ENCODE data around the gene WDR27. TPM values are rescaled to one million over a fixed set of nuclear protein-coding genes. Genes with fewer than 3 reads are reported as not detected.
A peak's percentile ranks its signal among the peaks of the same experiment; 100 is the strongest.

WDR27 gene
- total RNA-seq, 1 donor = 23.9 TPM

DNA sequence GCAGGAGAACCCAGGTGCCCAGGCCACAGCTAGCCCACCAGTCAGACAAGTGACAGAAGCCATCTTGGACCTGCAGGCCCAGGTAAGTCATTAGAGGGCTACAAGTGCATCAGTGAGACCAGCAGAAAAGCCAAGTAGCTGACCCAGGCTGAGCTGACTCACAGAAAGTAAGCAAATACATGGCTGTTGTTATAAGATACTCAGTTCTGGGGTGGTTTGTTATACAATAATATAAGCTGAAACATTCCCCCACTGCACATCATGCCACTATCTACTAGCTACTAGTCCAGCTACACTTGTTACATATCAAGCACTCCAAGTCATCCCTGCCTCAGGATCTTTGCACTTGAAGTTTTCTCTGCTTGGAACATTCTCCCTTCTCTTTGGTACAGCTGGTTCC lies 39.5 kb upstream of the WDR27 start:
- Histone ChIP-seq H3K4me3 (ENCODE audit: insufficient read depth, low read length) (no peak overlapping the region), H3K9me3 (ENCODE audit: low read depth, low read length) (no peaks in the 10 kb centered on the region), H3K36me3 (ENCODE audit: insufficient read depth, low read length) (no peaks in the 10 kb centered on the region), H3K79me2 (ENCODE audit: insufficient read depth, low read length) (no peaks in the 10 kb centered on the region), H4K20me1 (ENCODE audit: insufficient read depth, low read length) (no peaks in the 10 kb centered on the region), H2AFZ (ENCODE audit: low read length) (no peak overlapping the region), H3K27me3 (ENCODE audit: insufficient read depth, low read length) (peaks cover 2% of the 10 kb centered on the region), H3K27ac (ENCODE audit: low read depth, low read length) (no peak overlapping the region), H3K4me1 (ENCODE audit: insufficient read depth, low read length) (no peaks in the 10 kb centered on the region), H3K4me2 (ENCODE audit: insufficient read depth, low read length) (no peak overlapping the region)
- DNase-seq (ENCODE audit: insufficient read length, low spot score, missing footprints) = no peak
- TF ChIP-seq, protein P1, sequence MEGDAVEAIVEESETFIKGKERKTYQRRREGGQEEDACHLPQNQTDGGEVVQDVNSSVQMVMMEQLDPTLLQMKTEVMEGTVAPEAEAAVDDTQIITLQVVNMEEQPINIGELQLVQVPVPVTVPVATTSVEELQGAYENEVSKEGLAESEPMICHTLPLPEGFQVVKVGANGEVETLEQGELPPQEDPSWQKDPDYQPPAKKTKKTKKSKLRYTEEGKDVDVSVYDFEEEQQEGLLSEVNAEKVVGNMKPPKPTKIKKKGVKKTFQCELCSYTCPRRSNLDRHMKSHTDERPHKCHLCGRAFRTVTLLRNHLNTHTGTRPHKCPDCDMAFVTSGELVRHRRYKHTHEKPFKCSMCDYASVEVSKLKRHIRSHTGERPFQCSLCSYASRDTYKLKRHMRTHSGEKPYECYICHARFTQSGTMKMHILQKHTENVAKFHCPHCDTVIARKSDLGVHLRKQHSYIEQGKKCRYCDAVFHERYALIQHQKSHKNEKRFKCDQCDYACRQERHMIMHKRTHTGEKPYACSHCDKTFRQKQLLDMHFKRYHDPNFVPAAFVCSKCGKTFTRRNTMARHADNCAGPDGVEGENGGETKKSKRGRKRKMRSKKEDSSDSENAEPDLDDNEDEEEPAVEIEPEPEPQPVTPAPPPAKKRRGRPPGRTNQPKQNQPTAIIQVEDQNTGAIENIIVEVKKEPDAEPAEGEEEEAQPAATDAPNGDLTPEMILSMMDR (IDR thresholded peaks at IDR 0.05; ENCODE audit: extremely low read depth, low read depth, low read length) = no peak

DNA sequence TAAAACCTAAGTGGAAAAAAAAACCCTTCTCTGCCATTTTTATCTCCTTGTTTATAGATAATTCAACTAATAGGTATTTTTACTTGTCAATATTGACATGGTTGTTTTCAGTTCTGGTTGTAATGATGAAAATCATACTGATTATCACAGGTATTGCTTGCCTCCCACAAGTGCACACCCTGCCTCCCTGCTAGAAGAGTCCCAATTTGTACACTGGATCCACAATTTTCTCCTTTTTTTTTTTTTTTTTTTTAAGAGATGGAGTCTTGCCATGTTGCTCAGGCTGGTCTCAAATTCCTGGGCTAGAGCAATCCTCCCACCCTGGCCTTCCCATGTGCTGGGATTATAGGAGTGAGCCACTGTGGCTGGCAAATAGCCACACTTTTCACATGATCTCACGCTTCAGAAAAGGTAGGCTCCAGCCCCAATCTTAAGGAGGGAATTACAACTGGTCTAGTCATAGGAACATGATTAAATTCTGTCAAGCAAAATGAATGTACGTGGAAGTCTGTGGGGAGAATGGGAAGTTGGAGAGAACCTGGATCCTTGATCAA lies 37.2 kb upstream of the WDR27 start:
- H3K9me3 ChIP-seq (ENCODE audit: low read depth, low read length) = no peaks in the 10 kb centered on the region
- H3K4me1 ChIP-seq (ENCODE audit: insufficient read depth, low read length) = no peaks in the 10 kb centered on the region
- H4K20me1 ChIP-seq (ENCODE audit: insufficient read depth, low read length) = no peaks in the 10 kb centered on the region
- H3K4me3 ChIP-seq (ENCODE audit: insufficient read depth, low read length) = no peak overlapping the region
- no peaks in the 10 kb centered on the region for H3K79me2 ChIP-seq (ENCODE audit: insufficient read depth, low read length)
- no peak overlapping the region for H3K27ac ChIP-seq (ENCODE audit: low read depth, low read length)
- TF ChIP-seq, protein P1 (IDR thresholded peaks at IDR 0.05; ENCODE audit: extremely low read depth, low read depth, low read length) = no peak
- DNase-seq (ENCODE audit: insufficient read length, low spot score, missing footprints) = no peak
- H3K27me3 ChIP-seq (ENCODE audit: insufficient read depth, low read length) = peaks cover 10% of the 10 kb centered on the region
- no peak overlapping the region for H2AFZ ChIP-seq (ENCODE audit: low read length)
- no peaks in the 10 kb centered on the region for H3K36me3 ChIP-seq (ENCODE audit: insufficient read depth, low read length)
- no peak overlapping the region for H3K4me2 ChIP-seq (ENCODE audit: insufficient read depth, low read length)

DNA sequence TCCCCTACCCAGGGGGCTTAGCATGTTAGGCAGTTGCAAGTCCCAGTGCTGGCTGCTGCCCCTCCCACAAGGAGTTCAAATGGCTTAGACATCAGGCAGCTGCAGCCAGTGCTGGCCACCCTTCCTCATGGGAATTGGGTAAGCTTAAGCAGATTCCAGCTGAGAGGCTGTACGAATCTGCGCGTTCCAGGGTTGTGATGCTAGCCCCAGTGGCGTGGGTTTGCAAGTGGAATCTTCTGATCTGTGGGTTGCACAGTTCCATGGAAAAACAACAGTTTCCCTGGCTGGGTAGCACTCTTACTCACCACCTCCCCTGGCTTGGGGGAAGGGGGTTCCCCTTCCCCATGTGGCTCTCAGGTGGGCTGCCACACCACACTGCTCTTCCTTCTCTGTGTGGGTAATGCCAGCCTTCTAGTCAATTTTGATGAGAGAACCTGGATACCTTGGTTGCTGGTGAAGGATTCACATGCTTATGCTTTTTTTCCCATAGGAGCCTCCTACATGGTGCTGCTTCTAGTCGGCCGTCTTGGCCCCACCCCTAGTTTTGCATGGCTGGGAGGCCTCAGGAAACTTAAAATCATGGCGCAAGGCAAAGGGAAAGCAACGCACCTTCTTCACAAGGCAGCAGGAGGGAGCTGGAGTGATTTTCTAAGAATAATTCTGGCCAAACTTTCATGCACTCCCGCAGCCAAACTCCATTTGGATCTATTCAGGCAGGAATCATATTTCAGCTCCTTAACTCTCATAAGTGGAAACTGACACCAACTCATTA lies 36.6 kb upstream of the WDR27 start:
- Histone ChIP-seq H3K4me2 (ENCODE audit: insufficient read depth, low read length) (peak overlapping the region; percentile 32), H3K79me2 (ENCODE audit: insufficient read depth, low read length) (no peaks in the 10 kb centered on the region), H3K27ac (ENCODE audit: low read depth, low read length) (no peak overlapping the region), H4K20me1 (ENCODE audit: insufficient read depth, low read length) (no peaks in the 10 kb centered on the region), H3K9me3 (ENCODE audit: low read depth, low read length) (no peaks in the 10 kb centered on the region), H3K36me3 (ENCODE audit: insufficient read depth, low read length) (no peaks in the 10 kb centered on the region), H2AFZ (ENCODE audit: low read length) (peak overlapping the region; percentile 29), H3K27me3 (ENCODE audit: insufficient read depth, low read length) (peaks cover 10% of the 10 kb centered on the region), H3K4me1 (ENCODE audit: insufficient read depth, low read length) (no peaks in the 10 kb centered on the region), H3K4me3 (ENCODE audit: insufficient read depth, low read length) (no peak overlapping the region)
- no peak for DNase-seq (ENCODE audit: insufficient read length, low spot score, missing footprints)
- TF ChIP-seq, protein P1 (IDR thresholded peaks at IDR 0.05; ENCODE audit: extremely low read depth, low read depth, low read length) = no peak

DNA sequence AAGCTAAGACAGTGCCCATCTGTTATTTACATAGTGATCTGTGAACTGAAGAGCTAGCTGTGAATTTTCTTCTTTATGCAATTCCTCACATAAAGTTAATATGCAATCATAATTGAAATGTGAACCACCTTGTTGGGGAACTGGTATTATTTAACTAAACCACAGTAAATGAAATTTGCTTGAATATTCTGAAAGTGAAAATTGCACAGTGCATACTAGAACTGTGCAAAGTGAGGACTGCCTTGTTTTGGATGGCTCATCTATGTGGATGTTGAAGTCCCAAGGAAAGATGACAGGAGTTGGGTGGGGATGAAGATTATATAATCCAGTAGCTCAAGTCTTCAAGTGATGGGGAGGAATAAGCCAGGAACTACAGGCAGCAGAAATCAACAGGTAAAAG lies 28.1 kb upstream of the WDR27 start:
- H3K4me2 ChIP-seq (ENCODE audit: insufficient read depth, low read length) = no peak overlapping the region
- H3K36me3 ChIP-seq (ENCODE audit: insufficient read depth, low read length) = no peaks in the 10 kb centered on the region
- no peaks in the 10 kb centered on the region for H4K20me1 ChIP-seq (ENCODE audit: insufficient read depth, low read length)
- H3K9me3 ChIP-seq (ENCODE audit: low read depth, low read length) = no peaks in the 10 kb centered on the region
- no peaks in the 10 kb centered on the region for H3K79me2 ChIP-seq (ENCODE audit: insufficient read depth, low read length)
- H3K27ac ChIP-seq (ENCODE audit: low read depth, low read length) = no peak overlapping the region
- H3K4me3 ChIP-seq (ENCODE audit: insufficient read depth, low read length) = no peak overlapping the region
- H2AFZ ChIP-seq (ENCODE audit: low read length) = no peak overlapping the region
- TF ChIP-seq, protein P1 (IDR thresholded peaks at IDR 0.05; ENCODE audit: extremely low read depth, low read depth, low read length) = no peak
- peaks cover 3% of the 10 kb centered on the region for H3K27me3 ChIP-seq (ENCODE audit: insufficient read depth, low read length)
- DNase-seq (ENCODE audit: insufficient read length, low spot score, missing footprints) = no peak
- H3K4me1 ChIP-seq (ENCODE audit: insufficient read depth, low read length) = no peaks in the 10 kb centered on the region

Measured in osteoblast (primary cell).